H9 (cell line): Measurements from ENCODE around the gene NR5A1. TPM values are rescaled to one million over a fixed set of nuclear protein-coding genes. Genes with fewer than 3 reads are reported as not detected.

Experiments used
- DNase-seq: peaks from one replicate; pipeline ENCODE4 v3.0.0-alpha.2; 2017
- H2AFZ ChIP-seq: one replicate; pipeline ENCODE4 v1.6.1; 2013; ENCODE audit warnings: mild to moderate bottlenecking, low read length, control low read depth, moderate library complexity
- H2AK5ac ChIP-seq: 2 replicates; pipeline ENCODE4 v1.6.1; 2013; ENCODE audit warnings: low read length, control low read depth, mixed read lengths; ENCODE audit not compliant: insufficient read length
- H2BK120ac ChIP-seq: one replicate; pipeline ENCODE4 v1.6.1; 2013; ENCODE audit warnings: low read depth, mild to moderate bottlenecking, low read length, control low read depth, inconsistent platforms; ENCODE audit not compliant: poor library complexity, severe bottlenecking
- H2BK12ac ChIP-seq: 2 replicates; pipeline ENCODE4 v1.6.1; 2013; ENCODE audit warnings: low read length, control low read depth, mixed read lengths, low read depth; ENCODE audit not compliant: insufficient read length
- H2BK15ac ChIP-seq: 2 replicates; pipeline ENCODE4 v1.6.1; 2013; ENCODE audit warnings: low read depth, low read length, control low read depth
- H2BK20ac ChIP-seq: one replicate; pipeline ENCODE4 v1.6.1; 2013; ENCODE audit warnings: low read depth, mild to moderate bottlenecking, low read length, control low read depth, inconsistent platforms; ENCODE audit not compliant: poor library complexity, severe bottlenecking
- H2BK5ac ChIP-seq: 2 replicates; pipeline ENCODE4 v1.6.1; 2013; ENCODE audit warnings: low read length, control low read depth, mixed read lengths; ENCODE audit not compliant: insufficient read length
- H3K14ac ChIP-seq: 2 replicates; pipeline ENCODE4 v1.6.1; 2013; ENCODE audit warnings: low read length, control low read depth; ENCODE audit not compliant: insufficient read depth
- H3K18ac ChIP-seq: 2 replicates; pipeline ENCODE4 v1.6.1; 2013; ENCODE audit warnings: low read depth, mild to moderate bottlenecking, mixed read lengths, low read length, control low read depth; ENCODE audit not compliant: insufficient read length
- H3K23ac ChIP-seq: 2 replicates; pipeline ENCODE4 v1.6.1; 2013; ENCODE audit warnings: low read length, control low read depth, mixed read lengths, low read depth; ENCODE audit not compliant: insufficient read length
- H3K23me2 ChIP-seq: 2 replicates; pipeline ENCODE4 v1.6.1; 2013; ENCODE audit warnings: low read depth, mild to moderate bottlenecking, mixed read lengths, low read length, control low read depth; ENCODE audit not compliant: insufficient read length, poor library complexity, severe bottlenecking
- H3K27ac ChIP-seq: 2 replicates; pipeline ENCODE4 v1.5.1; 2013; ENCODE audit warnings: low read length, control low read depth, mixed read lengths, low read depth; ENCODE audit not compliant: insufficient read length
- H3K27me3 ChIP-seq: 2 replicates; pipeline ENCODE4 v1.6.1; 2013; ENCODE audit warnings: low read length, control low read depth, inconsistent platforms; ENCODE audit not compliant: insufficient read depth
- H3K4ac ChIP-seq: 2 replicates; pipeline ENCODE4 v1.6.1; 2013; ENCODE audit warnings: low read depth, mild to moderate bottlenecking, control low read depth, inconsistent platforms, low read length, moderate library complexity
- H3K4me1 ChIP-seq: 2 replicates; pipeline ENCODE4 v1.6.1; 2013; ENCODE audit warnings: low read length, control low read depth, inconsistent platforms; ENCODE audit not compliant: insufficient read depth
- H3K4me2 ChIP-seq: 2 replicates; pipeline ENCODE4 v1.6.1; 2013; ENCODE audit warnings: low read length, control low read depth, mixed read lengths; ENCODE audit not compliant: insufficient read length, insufficient read depth
- H3K56ac ChIP-seq: 2 replicates; pipeline ENCODE4 v1.6.1; 2013; ENCODE audit warnings: low read depth, mild to moderate bottlenecking, mixed read lengths, low read length, control low read depth; ENCODE audit not compliant: insufficient read length
- H3K79me1 ChIP-seq: 2 replicates; pipeline ENCODE4 v1.6.1; 2013; ENCODE audit warnings: low read depth, mild to moderate bottlenecking, moderate library complexity, low read length, control low read depth, inconsistent platforms; ENCODE audit not compliant: insufficient read depth, poor library complexity, severe bottlenecking
- H3K79me2 ChIP-seq: 2 replicates; pipeline ENCODE4 v1.6.1; 2013; ENCODE audit warnings: low read length, control low read depth, inconsistent platforms; ENCODE audit not compliant: insufficient read depth
- H3K9ac ChIP-seq: 2 replicates; pipeline ENCODE4 v1.6.1; 2013; ENCODE audit warnings: low read length, control low read depth, mixed read lengths; ENCODE audit not compliant: insufficient read length; ENCODE audit errors: extremely low read depth
- H3K9me3 ChIP-seq: one replicate; pipeline ENCODE4 v1.6.1; 2013; ENCODE audit warnings: low read depth, low read length, inconsistent platforms; ENCODE audit not compliant: control insufficient read depth
- H3T11ph ChIP-seq: one replicate; pipeline ENCODE4 v1.6.1; 2013; ENCODE audit warnings: mild to moderate bottlenecking, low read length, control low read depth, inconsistent platforms
- H4K20me1 ChIP-seq: one replicate; pipeline ENCODE4 v1.6.1; 2013; ENCODE audit not compliant: control insufficient read depth, insufficient read length, insufficient read depth
- H4K5ac ChIP-seq: 2 replicates; pipeline ENCODE4 v1.6.1; 2013; ENCODE audit warnings: low read depth, mild to moderate bottlenecking, mixed read lengths, low read length, control low read depth; ENCODE audit not compliant: insufficient read length
- H4K8ac ChIP-seq: replicated peaks from 2 replicates; pipeline ENCODE4 v1.6.1; 2013; ENCODE audit warnings: low read length, control low read depth, mixed read lengths, low read depth; ENCODE audit not compliant: insufficient read length
- H4K91ac ChIP-seq: 2 replicates; pipeline ENCODE4 v1.6.1; 2013; ENCODE audit warnings: low read depth, mild to moderate bottlenecking, moderate library complexity, mixed read lengths, low read length, control low read depth; ENCODE audit not compliant: insufficient read length
- H3K27ac Mint-ChIP-seq, 3 experiments: 2 replicates in 2 of 3; 3 replicates in 1 of 3; pipeline ENCODE4 v1.8.0; 2020 to 2021; ENCODE audit warnings: mixed read lengths in 3 of 3, mild to moderate bottlenecking in 1 of 3, moderate library complexity in 1 of 3
- H3K27me3 Mint-ChIP-seq: 2 replicates; pipeline ENCODE4 v1.8.0; 2021; ENCODE audit warnings: low read depth, mild to moderate bottlenecking, moderate library complexity, mixed read lengths
- H3K36me3 Mint-ChIP-seq, 3 experiments: 2 replicates in 2 of 3; 3 replicates in 1 of 3; pipeline ENCODE4 v1.8.0; 2020 to 2021; ENCODE audit warnings: low read depth in 3 of 3, mixed read lengths in 3 of 3; ENCODE audit not compliant: insufficient read depth in 1 of 3
- H3K4me1 Mint-ChIP-seq, 2 experiments: 2 replicates each; pipeline ENCODE4 v1.8.0; 2020; ENCODE audit warnings: mixed read lengths in 2 of 2
- H3K4me3 Mint-ChIP-seq, 2 experiments: 2 replicates in 1 of 2; 3 replicates in 1 of 2; pipeline ENCODE4 v1.8.0; 2020 to 2021; ENCODE audit warnings: mild to moderate bottlenecking in 2 of 2, mixed read lengths in 2 of 2, moderate library complexity in 1 of 2
- H3K9me3 Mint-ChIP-seq, 2 experiments: 2 replicates in 1 of 2; 3 replicates in 1 of 2; pipeline ENCODE4 v1.8.0; 2020; ENCODE audit warnings: mild to moderate bottlenecking in 2 of 2, mixed read lengths in 2 of 2, moderate library complexity in 1 of 2
- CTCF ChIP-seq: fragments of 200-600 bp; sonication (generic); conservative IDR thresholded peaks from 3 replicates; pipeline ENCODE4 v1.8.0; 2021; ENCODE audit warnings: antibody characterized with exemption, mild to moderate bottlenecking
- WGBS: extraction: QIAGEN DNeasy Blood & Tissue Kit; methylation state at CpG from one replicate; pipeline ENCODE4 v1.1.7; 2013; ENCODE audit warnings: missing lambda C conversion rate, low lambda C conversion rate, mixed read lengths; ENCODE audit not compliant: insufficient read length; ENCODE audit errors: extremely low coverage; 5-methylcytosine and 5-hydroxymethylcytosine counted together
- total RNA-seq: library from RNA; stranded (reverse); gene quantifications from 2 replicates; pipeline ENCODE4 v1.2.1, GENCODE V29; 2021

NR5A1 gene
- total RNA-seq, 1 experiment from 2014 or later = 0.37 TPM

GRCh38 chr9:124465736-124466135 lies 41.5 kb downstream of the NR5A1 start:
- H3K9me3 ChIP-seq = no peaks in the 10 kb centered on the region
- H2AFZ ChIP-seq = no peak overlapping the region
- no peaks in the 10 kb centered on the region for H4K20me1 ChIP-seq
- H4K8ac ChIP-seq = no peak overlapping the region
- H3K27ac ChIP-seq = no peak overlapping the region
- H4K5ac ChIP-seq = no peak overlapping the region
- peaks cover 8% of the 10 kb centered on the region for H3K27me3 Mint-ChIP-seq
- no peak overlapping the region for H2BK15ac ChIP-seq
- H2BK5ac ChIP-seq = no peak overlapping the region
- no peak for TF ChIP-seq CTCF
- H3K9me3 Mint-ChIP-seq = no peaks in the 10 kb centered on the region
- no peaks in the 10 kb centered on the region for H3K27me3 ChIP-seq
- no peaks in the 10 kb centered on the region for H3K4me1 Mint-ChIP-seq
- H3K23ac ChIP-seq = no peak overlapping the region
- H3K27ac Mint-ChIP-seq = 0 out of 7 replicates have a peak overlapping the region, but pooled peaks of 1 of the 3 experiments have one; percentile 43
- H3K79me1 ChIP-seq = no peaks in the 10 kb centered on the region
- no peak overlapping the region for H3K4me2 ChIP-seq
- no CpG with 5 or more reads among the region's 3 CpGs for whole genome bisulfite sequencing
- H3K36me3 Mint-ChIP-seq = no peaks in the 10 kb centered on the region
- H3K9ac ChIP-seq = no peak overlapping the region
- H3K4me3 Mint-ChIP-seq = no peak overlapping the region
- H2AK5ac ChIP-seq = no peak overlapping the region
- no peak overlapping the region for H3T11ph ChIP-seq
- H2BK20ac ChIP-seq = no peak overlapping the region
- no peaks in the 10 kb centered on the region for H3K79me2 ChIP-seq
- H2BK120ac ChIP-seq = no peak overlapping the region
- H3K23me2 ChIP-seq = no peaks in the 10 kb centered on the region
- no peak overlapping the region for H3K4ac ChIP-seq
- H4K91ac ChIP-seq = no peak overlapping the region
- H3K4me1 ChIP-seq = no peaks in the 10 kb centered on the region
- H3K18ac ChIP-seq = no peak overlapping the region
- no peak overlapping the region for H2BK12ac ChIP-seq
- H3K14ac ChIP-seq = no peak overlapping the region
- no peak for DNase-seq
- H3K56ac ChIP-seq = no peak overlapping the region
